GM12872 (cell line): ENCODE measurements around the gene LMAN2L.

Experiments used
- TF ChIP-seq, protein P1 (sequence below): IDR thresholded peaks from 3 replicates; pipeline ENCODE4 v1.5.1; 2011; ENCODE audit warnings: low read depth, mild to moderate bottlenecking, low read length, moderate library complexity; ENCODE audit not compliant: insufficient read depth

LMAN2L gene

DNA sequence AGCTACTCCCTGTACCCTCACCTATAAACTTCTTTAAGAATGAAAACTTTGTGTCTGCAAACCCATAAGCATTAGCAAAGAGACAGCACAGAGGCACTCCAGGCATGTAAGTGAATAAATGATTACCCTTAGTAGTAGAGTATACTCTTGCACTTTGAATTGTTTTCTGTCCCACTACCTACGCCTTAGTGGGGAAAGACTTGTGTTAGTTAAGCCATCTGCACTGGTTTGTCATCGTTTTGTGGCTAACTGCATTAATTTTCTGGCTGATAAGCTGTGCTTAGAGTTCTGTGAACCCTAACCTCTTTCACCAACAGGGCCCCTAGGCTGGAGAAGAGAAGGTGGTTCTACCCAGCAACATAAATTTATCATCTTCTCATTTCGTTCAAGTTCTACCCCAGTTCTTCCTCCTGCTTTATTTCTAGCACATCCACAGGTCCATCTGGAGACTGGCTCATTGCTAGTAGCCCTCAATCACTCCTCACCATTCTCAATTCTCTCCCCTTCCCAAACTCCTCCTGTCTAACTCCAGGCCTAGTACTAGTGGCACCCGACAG is 710 bp downstream of the LMAN2L start:
- TF ChIP-seq, protein P1, sequence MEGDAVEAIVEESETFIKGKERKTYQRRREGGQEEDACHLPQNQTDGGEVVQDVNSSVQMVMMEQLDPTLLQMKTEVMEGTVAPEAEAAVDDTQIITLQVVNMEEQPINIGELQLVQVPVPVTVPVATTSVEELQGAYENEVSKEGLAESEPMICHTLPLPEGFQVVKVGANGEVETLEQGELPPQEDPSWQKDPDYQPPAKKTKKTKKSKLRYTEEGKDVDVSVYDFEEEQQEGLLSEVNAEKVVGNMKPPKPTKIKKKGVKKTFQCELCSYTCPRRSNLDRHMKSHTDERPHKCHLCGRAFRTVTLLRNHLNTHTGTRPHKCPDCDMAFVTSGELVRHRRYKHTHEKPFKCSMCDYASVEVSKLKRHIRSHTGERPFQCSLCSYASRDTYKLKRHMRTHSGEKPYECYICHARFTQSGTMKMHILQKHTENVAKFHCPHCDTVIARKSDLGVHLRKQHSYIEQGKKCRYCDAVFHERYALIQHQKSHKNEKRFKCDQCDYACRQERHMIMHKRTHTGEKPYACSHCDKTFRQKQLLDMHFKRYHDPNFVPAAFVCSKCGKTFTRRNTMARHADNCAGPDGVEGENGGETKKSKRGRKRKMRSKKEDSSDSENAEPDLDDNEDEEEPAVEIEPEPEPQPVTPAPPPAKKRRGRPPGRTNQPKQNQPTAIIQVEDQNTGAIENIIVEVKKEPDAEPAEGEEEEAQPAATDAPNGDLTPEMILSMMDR, result no peak

- TF ChIP-seq, protein P1, result no peak
Observed at GRCh38 chr2:96737831-96738230, 2.0 kb downstream of the LMAN2L start.

DNA sequence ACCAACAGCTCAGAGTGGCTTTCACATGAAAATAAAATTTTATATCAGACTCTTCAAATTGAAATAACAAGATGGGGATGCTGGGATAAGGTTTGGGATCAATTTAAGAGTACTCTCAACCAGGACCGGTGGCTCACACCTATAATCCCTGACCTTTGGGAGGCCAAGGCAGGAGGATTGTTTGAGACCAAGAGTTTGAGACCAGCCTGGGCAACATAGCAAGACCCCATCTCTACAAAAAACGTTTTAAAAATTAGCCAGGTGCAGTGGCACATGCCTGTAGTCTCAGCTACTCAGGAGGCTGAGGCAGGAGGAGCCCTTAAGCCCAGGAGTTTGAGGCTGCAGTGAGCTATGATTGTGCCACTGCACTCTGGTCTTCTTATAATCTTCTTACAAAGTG is 2.6 kb downstream of the LMAN2L start:
- TF ChIP-seq, protein P1, result no peak

DNA sequence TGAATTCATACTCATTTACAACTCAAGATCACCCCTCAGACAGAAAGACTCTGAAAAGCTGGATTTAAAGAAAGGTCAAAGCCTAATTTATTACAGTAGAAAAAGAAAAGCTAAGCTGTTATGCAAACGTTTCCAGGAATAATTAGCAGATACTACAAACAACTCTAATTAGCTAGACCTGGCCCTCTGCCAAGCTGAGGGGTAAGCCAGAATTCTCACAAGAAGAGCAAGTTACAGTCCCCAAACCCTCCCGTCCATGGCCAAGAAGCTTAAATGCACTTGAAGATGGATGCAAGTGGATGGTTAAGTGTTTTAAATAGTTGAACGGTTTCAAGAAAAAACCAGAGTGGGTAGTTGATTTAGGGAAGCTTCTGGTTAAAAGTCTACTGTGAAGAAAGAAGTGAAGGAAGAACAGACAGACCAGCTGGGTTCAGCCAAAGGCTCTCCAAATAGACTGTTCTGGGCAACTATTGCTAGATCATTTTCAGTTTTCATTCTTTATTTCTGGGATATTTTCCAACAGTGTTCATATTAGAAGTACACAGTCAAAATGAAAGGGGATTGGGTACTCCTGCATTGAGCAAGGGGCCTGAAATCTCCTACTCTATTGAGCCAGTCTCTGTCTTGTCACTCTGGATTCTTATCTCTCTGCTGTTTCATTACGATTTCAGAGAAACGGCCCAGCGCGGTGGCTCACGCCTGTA is 4.8 kb downstream of the LMAN2L start:
- TF ChIP-seq, protein P1, result no peak

DNA sequence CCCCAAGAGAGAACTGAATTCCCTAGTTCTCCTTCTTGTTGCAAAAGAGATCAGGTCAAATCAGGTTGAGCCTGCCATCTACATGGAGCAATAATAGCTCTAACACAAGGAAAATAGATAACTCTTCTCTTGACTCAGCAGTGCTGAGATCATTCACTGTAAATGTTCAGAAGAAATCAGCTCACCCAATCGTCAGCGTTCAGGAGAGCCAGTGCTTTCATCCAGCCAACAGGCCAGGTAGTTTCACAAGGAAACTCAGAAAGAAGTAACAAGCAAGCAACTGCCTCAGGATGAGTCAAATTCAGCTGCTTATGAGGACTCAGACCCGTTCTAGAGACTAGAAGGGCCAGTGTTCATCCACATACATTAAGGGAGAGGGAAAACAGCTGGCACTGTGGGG is 5.9 kb downstream of the LMAN2L start:
- TF ChIP-seq, protein P1, result no peak

DNA sequence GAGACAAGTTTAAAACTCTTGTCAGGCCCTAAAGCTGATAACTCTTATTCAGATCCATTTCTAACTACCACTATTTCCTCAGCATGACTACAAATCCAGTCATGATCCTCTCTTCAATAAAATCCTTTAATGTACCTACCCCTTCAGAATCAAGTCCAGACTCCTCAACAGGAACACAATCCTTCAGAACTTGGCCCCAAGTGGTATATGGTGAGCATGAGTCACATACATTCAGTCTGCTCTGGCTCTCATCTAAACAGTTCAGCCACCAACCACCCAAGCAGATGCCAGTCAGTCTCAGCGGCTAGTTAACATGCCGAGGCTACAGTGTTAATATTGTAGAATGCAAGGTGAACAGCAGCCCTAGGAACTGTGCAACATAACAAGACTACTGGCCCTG is 9.7 kb downstream of the LMAN2L start:
- TF ChIP-seq, protein P1, result no peak

DNA sequence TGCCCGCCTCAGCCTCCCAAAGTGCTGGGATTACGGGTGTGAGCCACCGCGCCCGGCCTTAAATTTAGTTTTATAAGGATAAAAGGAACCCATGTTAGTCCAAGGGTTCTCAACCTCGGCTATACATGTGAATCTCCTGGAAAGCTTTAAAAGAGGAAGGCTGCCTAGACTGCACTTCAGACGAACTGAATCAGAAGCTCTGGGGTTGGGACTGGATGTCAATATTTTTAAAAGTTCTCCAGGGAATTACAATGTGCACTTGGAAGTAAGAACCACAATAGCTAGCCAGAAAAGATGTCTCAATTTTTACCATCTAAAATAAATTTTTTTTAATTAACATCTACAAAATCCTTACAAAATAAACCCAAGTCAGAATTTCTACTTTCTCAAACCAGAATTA is 10.1 kb downstream of the LMAN2L start:
- TF ChIP-seq, protein P1, result no peak
